HUDEP-2 (cell line): ENCODE results near the gene ADGRL3.

Experiments
- DNase-seq, 76 experiments: peaks; one replicate each; lab custom pipeline; 2025; ENCODE audit not compliant: unreplicated experiment in 76 of 76; lab: John Stamatoyannopoulos, UW

ADGRL3 gene

GRCh38 chr4:61200187-61200915 is at the start of gene ADGRL3:
Gene ADGRL3 (plus strand): TSS chr4:61200326.
- DNase-seq = no peak

GRCh38 chr4:61152433-61152832 is 47.7 kb upstream of the ADGRL3 start:
- no peak for DNase-seq

DNA sequence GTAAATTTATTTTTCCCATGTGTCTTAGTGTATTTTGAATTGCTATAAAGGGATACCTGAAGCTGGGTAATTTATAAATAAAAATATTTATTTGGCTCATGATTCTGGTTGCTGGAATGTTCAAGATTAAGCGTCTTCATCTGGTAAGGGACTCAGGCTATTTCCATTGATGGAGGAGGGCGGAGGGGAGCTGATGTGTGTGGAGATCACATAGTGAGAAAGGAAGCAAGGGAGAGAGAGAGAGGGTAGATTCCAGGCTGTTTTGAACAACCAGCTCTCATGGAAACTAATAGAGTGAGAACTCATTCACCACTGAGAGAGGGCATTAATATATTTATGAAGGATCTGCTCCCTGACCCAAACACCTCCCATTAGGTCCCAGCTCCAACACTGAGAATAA is 39.6 kb upstream of the ADGRL3 start:
- DNase-seq = no peak

- no peak for DNase-seq
Measured at GRCh38 chr4:61162116-61162515, 38.0 kb upstream of the ADGRL3 start.

DNA sequence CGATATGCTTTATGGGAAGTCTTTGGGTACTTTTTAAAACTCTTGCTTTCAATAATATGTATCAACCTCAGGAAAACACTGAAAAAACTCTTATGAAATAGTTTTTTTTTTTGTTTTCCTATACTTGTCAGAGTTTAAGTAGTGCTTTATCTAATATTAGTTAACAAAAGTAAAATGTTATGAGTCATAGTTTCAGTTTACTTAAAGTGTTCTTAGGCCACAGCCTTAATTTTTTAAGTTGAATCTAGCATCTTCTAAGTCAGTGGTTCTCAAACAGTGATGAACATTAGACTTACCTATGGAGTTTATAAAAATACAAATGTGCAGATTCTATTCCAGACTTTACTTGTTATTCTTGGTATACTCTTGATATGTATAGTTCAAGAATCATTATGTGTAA is 26.3 kb upstream of the ADGRL3 start:
- no peak for DNase-seq

GRCh38 chr4:61175495-61175894 is 24.6 kb upstream of the ADGRL3 start:
- DNase-seq = no peak

GRCh38 chr4:61177367-61177766 is 22.8 kb upstream of the ADGRL3 start:
- DNase-seq = no peak

GRCh38 chr4:61180405-61180804 is 19.7 kb upstream of the ADGRL3 start:
- DNase-seq = no peak

DNA sequence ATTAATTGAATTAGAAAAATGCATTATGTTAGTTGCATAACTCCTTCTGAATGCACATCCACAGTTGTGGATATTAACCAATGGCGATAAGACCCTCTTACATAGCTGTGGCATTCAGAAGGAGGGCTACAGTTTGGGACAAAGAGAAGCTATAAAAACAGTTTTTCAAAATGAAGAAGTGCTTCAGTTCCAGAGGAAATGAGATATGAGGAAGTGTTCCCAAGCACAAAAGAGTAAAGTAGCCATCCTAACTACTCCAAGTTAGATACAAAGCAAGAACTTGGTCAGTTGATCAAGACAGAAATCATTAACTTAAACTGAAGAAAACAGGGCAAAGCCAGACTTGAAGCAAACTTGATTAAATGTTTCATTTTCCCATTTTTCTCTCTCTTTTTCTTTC is 17.2 kb upstream of the ADGRL3 start:
- no peak for DNase-seq

- DNase-seq = no peak
Measured at GRCh38 chr4:61185288-61185687, 14.8 kb upstream of the ADGRL3 start.

DNA sequence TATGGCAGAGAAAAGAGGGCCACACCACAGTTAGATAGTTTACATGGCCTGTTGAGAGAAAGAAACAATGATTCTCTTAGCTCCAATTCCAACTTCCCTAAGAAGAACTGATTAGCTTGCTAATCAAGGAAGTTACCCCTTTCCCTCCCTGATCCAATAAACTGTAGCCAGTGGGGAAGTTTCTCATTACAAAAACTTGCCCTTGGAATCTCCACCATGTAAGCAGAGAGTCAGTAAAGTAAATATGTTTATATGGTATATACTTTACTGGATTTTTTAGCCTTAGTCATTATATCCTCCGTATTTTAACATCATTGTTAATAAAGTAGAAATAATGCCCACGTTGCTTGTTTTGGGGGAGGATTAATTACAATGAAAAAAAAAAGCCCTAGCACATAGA is 7.7 kb upstream of the ADGRL3 start:
- no peak for DNase-seq

DNA sequence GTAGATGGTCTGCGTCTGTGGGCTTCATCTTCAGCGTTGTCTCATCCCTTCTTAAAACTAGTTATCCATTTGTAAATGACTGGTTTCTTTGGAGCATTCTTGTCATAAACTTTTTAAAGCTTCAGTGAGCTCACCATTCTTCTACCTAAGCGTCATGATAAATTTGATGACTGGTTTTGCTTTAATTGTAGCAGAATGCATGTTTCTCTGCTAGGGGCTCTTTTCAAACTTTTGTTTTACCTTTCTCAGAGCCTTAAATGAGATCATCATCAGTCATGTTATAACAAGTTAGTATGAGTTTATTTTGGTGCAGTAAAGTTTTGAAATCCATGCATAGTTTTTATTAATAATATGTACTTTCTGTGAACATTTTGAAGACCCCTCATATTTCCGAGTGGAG is 6.3 kb upstream of the ADGRL3 start:
- no peak for DNase-seq

- DNase-seq = no peak
Measured at GRCh38 chr4:61194571-61194970, 5.6 kb upstream of the ADGRL3 start.

DNA sequence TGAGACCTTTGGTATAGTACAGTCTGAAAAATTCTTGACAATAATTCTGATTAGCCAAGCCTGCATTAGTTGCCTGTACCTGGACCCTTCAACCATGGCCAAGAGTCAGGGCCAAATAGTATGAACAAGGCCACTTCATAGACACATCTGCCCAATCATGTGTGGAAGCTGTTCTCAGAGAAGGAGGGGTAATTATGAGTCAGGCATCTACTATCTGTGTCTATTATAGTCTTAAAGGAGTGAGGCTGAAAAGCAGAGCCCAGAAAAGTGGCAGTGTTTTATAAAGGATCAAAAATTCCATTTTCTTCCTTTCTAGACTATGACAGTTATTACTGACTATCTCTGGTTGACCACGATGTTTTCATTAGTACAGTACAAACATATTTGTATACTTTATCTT is 5.0 kb upstream of the ADGRL3 start:
- no peak for DNase-seq

DNA sequence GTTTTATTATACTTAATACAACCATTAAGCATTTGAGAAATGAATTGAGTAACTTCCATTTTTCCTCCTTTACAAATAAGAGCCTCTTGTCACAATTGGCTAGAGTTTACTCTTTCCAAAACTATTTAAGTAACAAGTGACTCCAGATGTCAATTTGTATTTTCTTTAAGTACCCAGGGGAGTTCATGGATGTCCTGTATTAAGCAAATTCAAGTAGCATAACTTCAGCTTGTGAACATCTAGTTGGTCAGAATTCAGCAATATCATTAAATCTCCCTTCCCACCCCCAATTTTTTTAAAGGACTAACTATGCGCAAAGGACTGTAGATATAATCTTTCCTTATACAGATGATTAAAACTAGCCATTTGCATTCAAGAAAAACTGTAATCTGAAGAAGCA is 1.4 kb upstream of the ADGRL3 start:
- DNase-seq = no peak

DNA sequence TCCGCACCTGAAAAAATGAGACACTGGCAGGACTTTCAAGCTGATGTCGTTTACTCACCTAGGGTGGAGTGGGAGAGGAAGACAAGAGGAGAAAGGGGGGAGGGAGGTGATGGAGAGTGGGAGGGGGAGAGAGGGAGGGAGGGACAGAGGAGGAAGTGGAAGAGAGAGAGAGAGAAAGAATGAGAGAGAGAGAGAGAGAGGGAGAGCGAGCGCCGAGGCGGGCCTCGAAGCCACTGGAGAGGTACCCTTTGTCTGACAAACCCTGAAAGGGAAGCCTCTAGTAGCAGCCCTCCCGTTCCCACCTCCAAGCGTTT is 296 bp upstream of the ADGRL3 start:
- no peak for DNase-seq

GRCh38 chr4:61200916-61201526 is 895 bp downstream of the ADGRL3 start:
- DNase-seq = no peak

DNA sequence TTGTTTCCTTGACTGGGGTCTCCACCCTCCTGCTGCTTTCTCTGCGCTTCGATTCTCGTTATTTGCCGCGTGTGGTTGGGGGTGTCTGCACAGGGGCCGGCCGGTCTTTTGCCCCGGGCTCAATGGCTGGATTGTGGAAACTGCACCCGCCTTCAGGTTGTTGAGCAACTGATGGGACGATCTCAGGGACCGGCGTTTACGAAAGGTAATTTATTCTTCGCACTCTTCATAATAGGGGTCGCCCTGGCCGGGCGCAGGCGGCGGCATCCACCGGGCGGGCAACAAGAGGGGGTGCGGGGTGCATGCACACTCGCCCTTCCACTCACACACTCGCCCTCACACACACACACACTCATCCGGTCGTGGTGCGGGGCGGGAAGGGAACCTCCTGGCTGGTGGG is 1.4 kb downstream of the ADGRL3 start:
- DNase-seq = no peak

DNA sequence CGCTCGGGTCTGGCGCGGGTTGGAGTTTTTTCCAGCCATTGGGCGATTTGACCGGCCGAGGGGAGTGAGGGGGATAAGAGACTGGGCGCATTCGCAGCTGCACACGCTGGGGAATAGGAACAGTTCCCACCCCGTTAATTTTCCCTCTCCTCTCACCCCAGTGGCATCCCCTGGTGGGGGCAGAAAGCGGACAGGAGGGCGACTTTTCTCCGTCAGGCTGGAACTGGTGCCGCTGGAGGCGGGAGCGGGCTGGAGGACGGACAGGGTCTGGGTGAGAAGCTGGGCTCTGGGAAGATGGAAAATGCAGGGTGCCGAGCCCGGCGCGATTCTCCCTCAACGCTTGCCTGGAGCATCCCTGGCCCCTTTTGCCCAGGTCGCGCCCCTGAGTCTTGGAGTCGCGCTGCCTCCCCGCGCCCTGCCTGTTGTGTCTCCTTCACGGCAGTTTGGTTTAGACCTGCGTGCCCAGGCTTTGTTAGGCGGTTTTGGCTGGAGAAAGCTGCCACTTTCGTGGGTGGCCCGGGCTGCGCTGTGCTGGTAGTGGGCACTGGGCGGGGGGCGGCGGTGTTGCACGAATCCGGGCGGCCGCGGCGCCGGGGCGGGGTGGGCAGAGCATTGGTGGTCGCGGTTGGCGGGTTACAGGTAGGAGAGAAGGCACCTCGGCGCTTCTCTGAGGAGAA is 2.0 kb downstream of the ADGRL3 start:
- no peak for DNase-seq

- no peak for DNase-seq
Measured at GRCh38 chr4:61202638-61203435, 2.7 kb downstream of the ADGRL3 start.

- no peak for DNase-seq
Measured at GRCh38 chr4:61203436-61203790, 3.3 kb downstream of the ADGRL3 start.
